ENCODE results near the gene ZNF12.

The ZNF12 gene

DNA sequence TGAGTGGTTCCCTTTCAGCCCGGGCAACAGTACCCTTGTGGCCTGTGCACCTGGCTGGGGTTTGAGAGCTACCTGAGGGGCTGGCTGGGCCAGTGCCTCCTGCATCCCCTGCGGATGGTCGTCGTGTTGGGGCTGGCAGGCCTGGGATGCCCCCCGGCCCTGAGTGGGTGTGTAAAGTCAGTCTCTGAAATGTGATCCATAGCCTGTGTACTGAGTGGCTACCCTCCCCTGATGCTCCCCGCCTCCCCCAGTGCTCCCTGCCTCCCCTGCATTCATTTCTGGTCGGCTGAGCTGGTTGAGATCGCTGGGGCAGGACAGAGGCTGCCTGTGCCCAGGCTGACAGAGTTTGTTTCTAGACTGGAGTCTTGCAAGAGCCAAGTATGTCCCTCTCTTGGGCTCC lies 60.3 kb downstream of the ZNF12 start:
- DNase-seq: no peak

DNA sequence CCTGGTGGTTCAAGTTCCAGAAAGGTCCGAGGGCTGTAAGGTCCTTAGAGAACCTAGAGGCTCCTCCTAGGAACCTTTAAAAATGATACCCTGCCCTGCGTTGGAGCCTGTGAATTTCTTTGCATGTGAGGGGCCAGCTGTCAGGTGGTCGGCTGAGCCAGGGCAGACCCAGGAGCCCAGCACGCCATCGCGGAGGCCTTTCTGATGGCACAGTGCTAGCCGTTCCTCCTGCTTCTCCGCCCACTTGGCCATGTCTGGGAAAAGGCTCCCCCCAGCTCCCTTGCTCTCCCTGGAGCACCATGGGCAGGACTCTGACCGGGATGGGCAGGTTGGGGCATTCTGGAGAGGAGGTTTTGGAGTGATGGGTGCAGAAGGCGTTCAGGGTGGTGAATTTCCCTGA lies 62.0 kb downstream of the ZNF12 start:
- no peak for DNase-seq

- DNase-seq: no peak
These were observed 62.7 kb downstream of the ZNF12 start for GRCh38 chr7:6643915-6644625.

DNA sequence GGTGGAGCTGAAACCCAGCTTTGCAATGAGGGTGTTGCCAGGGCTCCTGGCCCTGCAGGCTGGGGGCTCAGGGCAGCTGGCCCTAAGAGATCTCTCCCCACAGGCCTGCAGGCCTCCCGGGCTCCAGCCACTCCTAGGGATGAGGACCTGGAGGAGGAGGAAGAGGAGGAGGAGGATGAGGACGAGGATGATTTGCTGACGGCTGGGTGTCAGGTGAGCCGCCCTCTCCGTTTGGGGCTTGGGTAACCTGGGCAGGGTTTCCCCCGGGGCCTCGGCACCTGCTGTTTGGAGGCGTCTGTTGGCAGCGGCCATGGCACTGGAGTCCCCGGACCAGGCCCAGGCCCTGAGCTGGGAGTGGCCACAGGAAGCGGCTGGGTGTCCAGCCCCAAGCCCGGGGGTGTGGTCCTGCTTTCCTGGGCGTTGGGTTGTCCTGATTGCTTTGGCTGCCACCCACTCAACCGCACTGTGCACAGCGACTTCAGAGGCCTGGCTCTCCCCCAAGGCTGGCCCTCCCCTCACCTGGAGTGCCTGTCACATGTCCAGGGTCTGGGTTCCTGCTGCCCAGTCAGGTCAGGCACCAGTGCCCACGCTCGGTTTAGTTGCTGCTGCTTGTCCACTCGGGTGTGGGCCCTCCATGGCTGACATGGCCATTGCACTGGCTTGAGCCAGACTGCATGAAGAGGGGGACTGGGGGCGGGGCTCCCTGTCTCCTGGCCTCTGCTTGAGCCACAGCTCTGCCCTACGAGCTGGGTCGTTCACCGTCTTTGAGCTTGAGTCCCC lies 63.7 kb downstream of the ZNF12 start:
- no peak for DNase-seq

DNA sequence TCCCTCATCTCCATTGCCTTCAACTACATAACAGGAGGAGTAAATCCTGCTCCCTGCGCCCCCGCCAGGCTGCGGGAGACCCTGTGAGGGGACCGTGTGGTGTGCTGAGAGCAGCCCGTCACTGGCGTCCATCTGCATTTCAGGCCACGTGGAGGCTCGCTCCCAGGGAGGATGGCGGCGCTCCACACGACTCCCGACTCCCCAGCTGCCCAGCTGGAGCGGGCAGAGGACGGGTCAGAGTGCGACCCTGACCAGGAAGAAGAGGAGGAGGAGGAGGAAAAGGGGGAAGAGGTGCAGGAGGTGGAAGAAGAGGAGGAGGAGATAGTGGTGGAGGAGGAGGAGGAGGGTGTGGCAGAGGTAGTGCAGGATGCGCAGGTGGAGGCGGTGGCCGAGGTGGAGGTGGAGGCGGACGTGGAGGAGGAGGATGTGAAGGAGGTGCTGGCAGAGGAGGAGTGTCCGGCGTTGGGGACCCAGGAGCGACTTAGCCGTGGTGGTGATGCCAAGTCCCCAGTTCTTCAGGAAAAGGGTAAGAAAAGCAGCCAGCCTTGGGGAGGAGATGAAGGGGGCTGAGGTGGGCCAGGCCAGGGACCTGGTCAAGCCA lies 64.4 kb downstream of the ZNF12 start:
- DNase-seq: no peak

- no peak for DNase-seq
These were observed 65.3 kb downstream of the ZNF12 start for GRCh38 chr7:6641305-6642035.

GRCh38 chr7:6640246-6640721 lies 66.5 kb downstream of the ZNF12 start:
- peak; percentile 64 for DNase-seq

DNA sequence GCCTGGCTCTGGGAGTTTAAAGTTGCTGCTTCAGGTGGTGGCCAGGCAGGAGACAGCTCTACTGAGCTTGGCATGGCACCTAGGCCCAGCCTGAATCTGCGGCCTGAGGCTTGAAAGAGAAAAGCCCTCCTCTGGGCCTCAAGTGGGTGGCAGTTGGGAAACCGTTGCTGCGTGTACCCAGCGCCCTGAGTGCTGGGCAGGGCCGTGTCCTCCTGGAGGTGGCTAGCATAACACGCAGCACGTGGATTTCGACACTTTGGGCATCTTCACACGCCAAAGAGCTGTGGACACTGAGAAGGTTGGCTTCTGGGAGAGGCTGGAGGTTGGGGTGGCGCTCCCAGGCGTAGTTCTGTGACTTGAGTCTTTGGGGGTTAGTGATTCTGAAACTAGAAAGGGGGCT lies 67.1 kb downstream of the ZNF12 start:
- DNase-seq: no peak

DNA sequence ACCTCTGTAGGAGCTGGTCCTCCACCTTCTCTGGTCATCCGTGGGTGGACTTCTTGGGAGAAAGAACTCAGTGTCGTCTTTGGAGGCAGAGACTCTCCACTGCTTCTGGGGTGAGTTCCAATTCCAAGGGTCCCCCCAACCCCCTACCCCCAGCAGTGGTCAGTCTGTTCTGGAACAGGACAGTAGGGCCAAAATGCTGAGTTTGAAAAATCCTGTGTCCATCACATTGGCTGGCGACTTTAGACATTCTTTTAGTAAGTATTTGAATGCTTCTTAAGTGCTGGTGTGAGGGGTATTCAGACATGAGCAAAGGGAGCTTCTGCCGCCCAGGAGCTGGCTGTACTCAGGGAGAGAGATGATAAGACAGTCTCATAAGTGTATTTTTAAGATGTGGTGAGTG lies 67.7 kb downstream of the ZNF12 start:
- DNase-seq: no peak

All from stimulated activated CD4-positive, alpha-beta T cell treated with anti-CD3 and anti-CD28 coated beads, Interleukin-15, amount 100 ng/mL, for 24 hours (primary cell).